Measurements from ENCODE around the gene PSMB1.

Gene PSMB1

DNA sequence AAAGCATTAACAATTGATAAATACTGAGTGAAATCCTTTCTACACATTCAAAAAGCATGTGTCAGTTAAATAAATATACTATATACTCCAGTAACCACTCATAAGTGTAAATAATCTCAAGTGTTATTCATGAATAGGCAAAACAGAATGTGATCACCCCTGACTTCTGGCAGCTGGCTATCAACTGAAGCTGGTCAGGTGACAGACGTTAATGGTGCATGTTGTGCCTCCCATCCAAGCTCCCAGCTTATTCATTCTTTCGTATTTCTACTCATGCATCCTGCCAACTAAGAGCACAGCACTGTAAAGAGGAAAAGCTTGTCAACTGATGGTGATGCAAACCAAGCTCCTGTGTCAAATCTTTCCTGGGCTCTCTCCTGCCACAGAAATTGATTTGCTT, 7.7 kb downstream of the PSMB1 start:
- Histone ChIP-seq H3K27me3 (no peaks in the 10 kb centered on the region; the same call in 1 of the 2 replicates), H3K4me3 (ENCODE audit: low read depth, low read length) (no peak overlapping the region), H3K4me1 (no peaks in the 10 kb centered on the region), H3K9me3 (no peaks in the 10 kb centered on the region), H3K36me3 (peaks cover 88% of the 10 kb centered on the region)
- DNase-seq, result no peak
- TF ChIP-seq, protein P1, sequence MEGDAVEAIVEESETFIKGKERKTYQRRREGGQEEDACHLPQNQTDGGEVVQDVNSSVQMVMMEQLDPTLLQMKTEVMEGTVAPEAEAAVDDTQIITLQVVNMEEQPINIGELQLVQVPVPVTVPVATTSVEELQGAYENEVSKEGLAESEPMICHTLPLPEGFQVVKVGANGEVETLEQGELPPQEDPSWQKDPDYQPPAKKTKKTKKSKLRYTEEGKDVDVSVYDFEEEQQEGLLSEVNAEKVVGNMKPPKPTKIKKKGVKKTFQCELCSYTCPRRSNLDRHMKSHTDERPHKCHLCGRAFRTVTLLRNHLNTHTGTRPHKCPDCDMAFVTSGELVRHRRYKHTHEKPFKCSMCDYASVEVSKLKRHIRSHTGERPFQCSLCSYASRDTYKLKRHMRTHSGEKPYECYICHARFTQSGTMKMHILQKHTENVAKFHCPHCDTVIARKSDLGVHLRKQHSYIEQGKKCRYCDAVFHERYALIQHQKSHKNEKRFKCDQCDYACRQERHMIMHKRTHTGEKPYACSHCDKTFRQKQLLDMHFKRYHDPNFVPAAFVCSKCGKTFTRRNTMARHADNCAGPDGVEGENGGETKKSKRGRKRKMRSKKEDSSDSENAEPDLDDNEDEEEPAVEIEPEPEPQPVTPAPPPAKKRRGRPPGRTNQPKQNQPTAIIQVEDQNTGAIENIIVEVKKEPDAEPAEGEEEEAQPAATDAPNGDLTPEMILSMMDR (IDR thresholded peaks at IDR 0.05; ENCODE audit: low read depth, low read length), result no peak

DNA sequence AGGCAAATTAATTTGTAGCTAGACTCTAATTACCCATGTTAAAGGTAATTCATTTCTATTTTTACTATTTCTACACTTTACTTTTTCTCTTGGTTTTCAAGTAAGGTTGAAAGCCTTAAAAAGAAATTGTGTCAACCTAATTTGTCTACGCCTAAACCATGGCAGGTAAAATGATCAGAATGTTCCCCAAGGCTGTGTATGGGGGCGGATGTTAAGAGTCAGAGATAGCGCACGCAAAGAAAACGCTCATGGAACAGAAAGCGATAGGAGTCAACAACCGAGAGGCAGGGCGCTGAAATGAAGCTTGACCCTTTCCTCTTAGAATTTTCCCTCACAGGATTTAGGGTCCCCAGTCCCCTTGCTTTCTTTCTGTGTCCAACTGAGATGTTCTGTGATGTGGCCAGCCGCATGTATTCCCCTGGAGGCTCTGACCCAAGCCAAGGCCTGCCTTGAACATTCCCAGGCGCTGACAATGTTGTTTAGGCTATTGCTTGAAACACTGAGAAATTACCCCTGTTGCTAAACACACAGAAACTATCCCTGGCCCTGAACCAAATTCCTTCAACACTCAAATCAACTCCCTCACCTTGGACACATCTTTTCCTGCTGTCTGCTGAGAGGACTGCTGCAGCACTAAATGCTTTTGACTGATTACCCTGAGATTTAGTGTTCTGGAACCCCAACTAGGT, 10.9 kb downstream of the PSMB1 start:
- TF ChIP-seq, protein P1 (IDR thresholded peaks at IDR 0.05; ENCODE audit: low read depth, low read length), result no peak
- H3K36me3 ChIP-seq, result peaks cover 97% of the 10 kb centered on the region
- no peak for DNase-seq
- H3K27me3 ChIP-seq, result no peaks in the 10 kb centered on the region
- no peak overlapping the region for H3K4me3 ChIP-seq (ENCODE audit: low read depth, low read length)
- no peaks in the 10 kb centered on the region for H3K4me1 ChIP-seq
- no peaks in the 10 kb centered on the region for H3K9me3 ChIP-seq

DNA sequence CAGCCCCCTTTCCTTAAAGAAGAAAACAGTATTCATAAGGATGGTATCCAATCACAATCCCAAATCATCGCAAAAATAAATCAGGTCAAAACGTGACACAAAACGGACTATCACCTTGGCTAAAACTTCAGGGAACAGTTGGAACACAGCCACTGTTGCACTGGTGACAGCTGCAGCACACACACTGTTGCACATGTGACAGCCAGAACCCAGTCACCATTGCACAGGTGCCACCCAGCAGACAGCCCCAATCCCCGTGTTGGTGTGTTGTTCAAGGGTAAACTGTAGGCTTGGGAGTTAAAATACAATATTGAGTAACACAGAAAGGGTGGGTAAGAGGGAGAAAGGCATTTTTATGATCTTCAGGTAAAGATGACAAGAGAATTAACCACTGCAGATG, 15.8 kb downstream of the PSMB1 start:
- Histone ChIP-seq H3K9me3 (no peaks in the 10 kb centered on the region), H3K27me3 (no peaks in the 10 kb centered on the region), H3K36me3 (peaks cover 86% of the 10 kb centered on the region), H3K4me3 (ENCODE audit: low read depth, low read length) (no peak overlapping the region), H3K4me1 (no peaks in the 10 kb centered on the region)
- TF ChIP-seq, protein P1 (IDR thresholded peaks at IDR 0.05; ENCODE audit: low read depth, low read length), result no peak
- DNase-seq, result no peak

DNA sequence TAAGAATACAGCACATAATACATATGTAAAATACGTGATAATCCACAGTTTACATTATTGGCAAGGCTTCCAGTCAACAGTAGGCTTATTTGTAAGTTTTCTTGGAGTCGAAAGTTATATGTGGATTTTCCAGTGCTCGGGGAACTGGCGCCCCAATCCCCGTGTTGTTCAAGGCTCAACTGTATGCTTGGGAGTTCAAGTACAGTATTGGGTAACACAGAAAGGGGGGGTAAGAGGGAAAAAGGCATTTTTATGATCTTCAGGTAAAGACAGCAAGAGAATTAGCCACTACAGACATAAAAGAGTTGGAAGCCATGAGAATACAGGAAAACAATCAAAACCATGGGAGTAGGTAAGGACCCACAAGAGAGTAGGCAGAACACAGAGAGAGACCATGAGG, 16.4 kb downstream of the PSMB1 start:
- H3K27me3 ChIP-seq, result no peaks in the 10 kb centered on the region
- H3K4me3 ChIP-seq (ENCODE audit: low read depth, low read length), result no peak overlapping the region
- DNase-seq, result no peak
- no peaks in the 10 kb centered on the region for H3K4me1 ChIP-seq
- peaks cover 85% of the 10 kb centered on the region for H3K36me3 ChIP-seq
- TF ChIP-seq, protein P1 (IDR thresholded peaks at IDR 0.05; ENCODE audit: low read depth, low read length), result no peak
- H3K9me3 ChIP-seq, result no peaks in the 10 kb centered on the region

DNA sequence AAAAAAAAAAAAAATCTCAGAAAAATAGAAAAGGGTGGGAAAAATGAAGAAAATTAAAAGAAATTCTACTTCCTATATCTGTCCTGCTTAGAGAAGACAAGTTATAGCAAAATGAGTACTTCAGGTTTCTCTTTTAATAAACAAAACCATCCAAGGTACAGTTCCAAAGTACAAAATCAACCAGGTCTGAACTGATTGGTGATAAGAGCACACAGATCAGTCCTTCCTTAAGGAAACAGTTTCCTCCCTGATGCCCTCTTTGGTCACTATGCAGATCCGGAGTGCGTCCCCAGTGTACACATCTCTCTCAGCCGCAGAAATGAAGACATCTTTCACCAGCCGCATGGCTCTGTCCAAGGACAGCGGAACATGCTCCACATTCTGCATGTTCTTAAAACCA, 18.1 kb downstream of the PSMB1 start:
- H3K27me3 ChIP-seq, result no peaks in the 10 kb centered on the region
- no peak overlapping the region for H3K4me3 ChIP-seq (ENCODE audit: low read depth, low read length)
- no peak for DNase-seq
- H3K36me3 ChIP-seq, result peaks cover 72% of the 10 kb centered on the region
- TF ChIP-seq, protein P1 (IDR thresholded peaks at IDR 0.05; ENCODE audit: low read depth, low read length), result no peak
- no peaks in the 10 kb centered on the region for H3K4me1 ChIP-seq
- H3K9me3 ChIP-seq, result no peaks in the 10 kb centered on the region

DNA sequence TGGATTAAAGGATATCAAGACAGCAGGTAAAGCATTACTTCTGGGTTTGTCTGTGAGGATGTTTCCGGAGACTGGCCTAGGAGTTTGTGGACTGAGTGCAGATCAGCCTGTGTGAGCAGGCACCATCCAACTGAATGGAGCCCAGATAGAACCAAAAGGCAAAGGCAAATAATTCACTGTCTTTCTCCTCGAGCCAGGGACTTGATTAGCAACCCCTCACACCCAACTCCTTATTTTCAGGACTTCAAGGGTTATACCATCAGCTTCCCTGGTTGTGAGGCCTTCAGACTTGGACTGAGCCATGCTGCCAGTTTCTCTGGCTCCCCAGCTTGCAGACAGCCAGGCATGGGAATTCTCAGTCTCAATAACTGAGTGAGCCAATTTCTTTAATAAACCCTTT, 19.3 kb downstream of the PSMB1 start:
- Histone ChIP-seq H3K9me3 (no peaks in the 10 kb centered on the region), H3K4me3 (ENCODE audit: low read depth, low read length) (no peak overlapping the region), H3K27me3 (no peaks in the 10 kb centered on the region), H3K36me3 (peaks cover 60% of the 10 kb centered on the region), H3K4me1 (no peaks in the 10 kb centered on the region)
- TF ChIP-seq, protein P1 (IDR thresholded peaks at IDR 0.05; ENCODE audit: low read depth, low read length), result no peak
- DNase-seq, result no peak

All from BE2C (cell line).